Glutamatergic neuron (in vitro differentiated cells): ENCODE results near the gene COL25A1. TPM values are rescaled to one million over a fixed set of nuclear protein-coding genes. Genes with fewer than 3 reads are reported as not detected.

Source experiments
- DNase-seq: peaks from one replicate; pipeline ENCODE4 v3.0.0; 2022
- H3K27ac Mint-ChIP-seq: one replicate; pipeline ENCODE4 v1.8.0; 2020; ENCODE audit warnings: mild to moderate bottlenecking, mixed read lengths, inconsistent platforms; ENCODE audit not compliant: unreplicated experiment
- H3K27me3 Mint-ChIP-seq: one replicate; pipeline ENCODE4 v1.8.0; 2020; ENCODE audit warnings: mild to moderate bottlenecking, moderate library complexity, mixed read lengths, inconsistent platforms; ENCODE audit not compliant: unreplicated experiment
- H3K36me3 Mint-ChIP-seq: one replicate; pipeline ENCODE4 v1.8.0; 2020; ENCODE audit warnings: mild to moderate bottlenecking, mixed read lengths, inconsistent platforms; ENCODE audit not compliant: unreplicated experiment
- H3K4me1 Mint-ChIP-seq: one replicate; pipeline ENCODE4 v1.8.0; 2020; ENCODE audit warnings: mild to moderate bottlenecking, low read depth, mixed read lengths, inconsistent platforms; ENCODE audit not compliant: unreplicated experiment
- H3K4me3 Mint-ChIP-seq: one replicate; pipeline ENCODE4 v1.8.0; 2020; ENCODE audit warnings: mild to moderate bottlenecking, mixed read lengths, inconsistent platforms; ENCODE audit not compliant: unreplicated experiment
- H3K9me3 Mint-ChIP-seq: one replicate; pipeline ENCODE4 v1.8.0; 2020; ENCODE audit warnings: mild to moderate bottlenecking, moderate library complexity, mixed read lengths, inconsistent platforms; ENCODE audit not compliant: unreplicated experiment
- total RNA-seq: library from RNA; stranded (reverse); fragmentation: NEBNext Ultra II Directional; extraction: Animal tissue kit (Norgen Biotek cat#: 25700); gene quantifications from one replicate; pipeline ENCODE4 v1.2.1, GENCODE V29; 2021; ENCODE audit not compliant: unreplicated experiment
- TF ChIP-seq, protein P1 (sequence below): fragments of 200-600 bp; sonication (generic); IDR thresholded peaks from one replicate; pipeline ENCODE4 v1.5.0; 2021; ENCODE audit not compliant: partially characterized antibody, unreplicated experiment

The COL25A1 gene
- total RNA-seq, 1 donor from 2014 or later = 1.1 TPM

DNA sequence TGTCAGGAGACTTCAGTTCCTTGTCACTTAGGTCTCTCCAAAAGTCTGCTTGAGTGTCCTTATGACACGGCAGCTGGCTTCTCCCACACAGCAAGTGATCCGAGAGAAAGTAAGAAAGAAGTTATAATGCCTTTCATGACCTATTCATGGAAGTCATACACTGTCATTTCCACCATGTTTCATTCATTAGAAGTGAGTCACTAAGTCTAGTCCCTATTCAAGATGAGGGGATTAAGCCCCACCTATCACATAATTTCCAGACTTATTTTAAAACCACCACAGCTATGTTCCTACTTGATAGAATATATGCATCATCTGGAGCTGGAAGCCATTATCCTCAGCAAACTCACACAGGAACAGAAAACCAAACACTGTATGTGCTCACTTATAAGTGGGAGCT is 25.2 kb upstream of the COL25A1 start:
- TF ChIP-seq, protein P1, sequence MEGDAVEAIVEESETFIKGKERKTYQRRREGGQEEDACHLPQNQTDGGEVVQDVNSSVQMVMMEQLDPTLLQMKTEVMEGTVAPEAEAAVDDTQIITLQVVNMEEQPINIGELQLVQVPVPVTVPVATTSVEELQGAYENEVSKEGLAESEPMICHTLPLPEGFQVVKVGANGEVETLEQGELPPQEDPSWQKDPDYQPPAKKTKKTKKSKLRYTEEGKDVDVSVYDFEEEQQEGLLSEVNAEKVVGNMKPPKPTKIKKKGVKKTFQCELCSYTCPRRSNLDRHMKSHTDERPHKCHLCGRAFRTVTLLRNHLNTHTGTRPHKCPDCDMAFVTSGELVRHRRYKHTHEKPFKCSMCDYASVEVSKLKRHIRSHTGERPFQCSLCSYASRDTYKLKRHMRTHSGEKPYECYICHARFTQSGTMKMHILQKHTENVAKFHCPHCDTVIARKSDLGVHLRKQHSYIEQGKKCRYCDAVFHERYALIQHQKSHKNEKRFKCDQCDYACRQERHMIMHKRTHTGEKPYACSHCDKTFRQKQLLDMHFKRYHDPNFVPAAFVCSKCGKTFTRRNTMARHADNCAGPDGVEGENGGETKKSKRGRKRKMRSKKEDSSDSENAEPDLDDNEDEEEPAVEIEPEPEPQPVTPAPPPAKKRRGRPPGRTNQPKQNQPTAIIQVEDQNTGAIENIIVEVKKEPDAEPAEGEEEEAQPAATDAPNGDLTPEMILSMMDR = no peak
- Mint-ChIP-seq H3K4me1 (no peaks in the 10 kb centered on the region), H3K9me3 (peaks cover 5% of the 10 kb centered on the region), H3K36me3 (peaks cover 7% of the 10 kb centered on the region), H3K4me3 (no peak overlapping the region), H3K27ac (no peak overlapping the region), H3K27me3 (peaks cover under 1% of the 10 kb centered on the region)
- no peak for DNase-seq

DNA sequence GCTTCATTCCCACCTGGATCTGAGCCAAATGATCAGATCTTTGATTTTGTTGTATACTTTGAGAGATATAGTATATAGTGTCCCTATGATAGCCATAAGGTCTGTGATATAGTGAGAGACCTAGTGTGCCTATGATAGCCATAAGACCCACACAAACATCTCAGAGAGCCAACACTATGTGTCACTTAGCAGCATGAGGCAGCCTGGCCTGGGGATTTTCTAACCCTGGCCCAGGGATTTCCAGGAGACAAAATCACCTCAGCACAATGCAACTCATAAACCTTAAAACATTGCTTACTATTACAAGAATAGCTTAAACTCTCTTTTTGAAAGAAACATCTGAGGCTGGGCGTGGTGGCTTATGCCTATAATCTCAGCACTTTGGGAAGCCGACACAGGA is 23.2 kb upstream of the COL25A1 start:
- Mint-ChIP-seq H3K27me3 (peaks cover 2% of the 10 kb centered on the region), H3K9me3 (peaks cover 6% of the 10 kb centered on the region), H3K36me3 (peaks cover 11% of the 10 kb centered on the region), H3K4me1 (no peaks in the 10 kb centered on the region), H3K27ac (no peak overlapping the region), H3K4me3 (no peak overlapping the region)
- TF ChIP-seq, protein P1 = no peak
- DNase-seq = no peak

DNA sequence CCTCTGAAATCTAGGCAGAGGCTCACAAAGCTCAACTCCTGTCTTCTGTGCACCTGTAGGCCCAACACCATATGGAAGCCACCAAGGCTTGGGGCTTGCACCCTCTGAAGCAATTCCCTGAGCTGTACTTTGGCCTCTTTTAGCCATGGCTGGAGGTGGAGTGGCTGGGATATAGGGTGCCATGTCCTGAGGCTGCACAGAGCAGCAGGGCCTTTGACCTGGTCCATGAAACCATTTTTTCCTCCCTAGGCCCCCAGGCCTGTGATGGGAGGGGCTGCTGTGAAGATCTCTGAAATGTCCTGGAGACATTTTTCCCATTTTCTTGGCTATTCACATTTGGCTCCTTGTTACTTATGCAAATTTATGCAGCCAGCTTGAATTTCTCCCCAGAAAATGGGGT is 20.9 kb upstream of the COL25A1 start:
- H3K4me3 Mint-ChIP-seq = no peak overlapping the region
- H3K36me3 Mint-ChIP-seq = peaks cover 11% of the 10 kb centered on the region
- H3K4me1 Mint-ChIP-seq = no peaks in the 10 kb centered on the region
- no peak overlapping the region for H3K27ac Mint-ChIP-seq
- TF ChIP-seq, protein P1 = no peak
- peaks cover 6% of the 10 kb centered on the region for H3K9me3 Mint-ChIP-seq
- peaks cover 2% of the 10 kb centered on the region for H3K27me3 Mint-ChIP-seq
- no peak for DNase-seq

DNA sequence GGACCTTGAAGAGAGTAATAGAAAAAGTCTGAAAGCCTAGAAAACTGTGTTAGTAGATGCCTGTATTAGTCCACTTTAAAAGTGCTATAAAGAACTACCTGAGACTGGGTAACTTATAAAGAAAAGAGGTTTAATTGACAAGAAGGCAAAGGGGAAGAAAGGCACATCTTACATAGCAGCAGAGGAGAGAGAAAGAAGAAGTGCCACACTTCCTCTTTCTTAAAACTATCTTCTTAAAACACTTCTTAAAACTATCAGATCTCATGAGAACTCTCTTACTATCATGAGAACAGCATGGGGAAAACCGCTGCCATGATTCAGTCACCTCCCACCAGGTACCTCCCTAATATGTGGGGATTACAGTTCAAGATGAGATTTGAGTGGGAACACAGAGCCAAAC is 18.8 kb upstream of the COL25A1 start:
- Mint-ChIP-seq H3K27ac (no peak overlapping the region), H3K4me3 (no peak overlapping the region), H3K9me3 (peaks cover 8% of the 10 kb centered on the region), H3K36me3 (peaks cover 11% of the 10 kb centered on the region), H3K27me3 (peaks cover 2% of the 10 kb centered on the region), H3K4me1 (no peaks in the 10 kb centered on the region)
- DNase-seq = no peak
- TF ChIP-seq, protein P1 = no peak

DNA sequence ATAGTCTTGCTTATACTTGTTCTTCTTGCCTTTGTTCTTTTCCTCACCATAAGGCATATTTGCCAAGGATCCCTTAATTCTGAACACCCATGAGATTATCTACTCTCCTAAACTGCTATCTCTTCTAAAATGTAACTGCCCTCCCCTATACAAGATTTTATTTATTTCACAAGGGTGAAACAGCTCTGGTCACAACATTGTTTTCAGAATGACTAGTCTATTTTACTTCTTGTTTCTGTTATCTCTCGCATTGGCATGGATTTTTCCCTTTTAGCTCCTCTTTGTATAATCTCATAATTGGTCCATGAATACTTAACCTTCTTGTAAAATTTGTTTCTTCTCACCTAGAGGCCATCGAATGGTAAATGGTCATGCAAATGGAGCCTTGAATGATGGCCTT is 17.2 kb upstream of the COL25A1 start:
- TF ChIP-seq, protein P1 = no peak
- peaks cover 8% of the 10 kb centered on the region for H3K9me3 Mint-ChIP-seq
- DNase-seq = no peak
- H3K36me3 Mint-ChIP-seq = peaks cover 11% of the 10 kb centered on the region
- H3K4me3 Mint-ChIP-seq = no peak overlapping the region
- H3K4me1 Mint-ChIP-seq = no peaks in the 10 kb centered on the region
- no peak overlapping the region for H3K27ac Mint-ChIP-seq
- peaks cover 2% of the 10 kb centered on the region for H3K27me3 Mint-ChIP-seq
